ENCODE data around the gene ZBTB20.

DNA sequence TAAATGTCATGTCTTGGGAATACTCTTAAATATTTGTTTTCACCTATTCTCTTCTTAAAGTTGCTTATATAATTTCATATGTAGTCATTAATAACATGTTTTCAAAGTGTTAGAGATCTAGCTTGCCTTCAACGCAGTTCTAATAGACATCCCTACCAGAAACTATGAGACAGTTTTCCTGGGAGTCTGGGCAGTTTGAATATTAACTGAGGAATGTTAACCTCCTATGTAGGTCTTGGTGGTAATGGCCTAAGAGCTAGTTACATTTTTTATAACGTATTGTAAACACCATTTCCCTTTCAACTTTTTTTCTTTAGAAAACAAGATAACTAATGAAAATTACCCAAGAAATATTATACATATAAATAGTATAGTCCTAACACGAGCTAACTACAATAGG lies 525.1 kb downstream of the ZBTB20 start:
- TF ChIP-seq, protein P1, sequence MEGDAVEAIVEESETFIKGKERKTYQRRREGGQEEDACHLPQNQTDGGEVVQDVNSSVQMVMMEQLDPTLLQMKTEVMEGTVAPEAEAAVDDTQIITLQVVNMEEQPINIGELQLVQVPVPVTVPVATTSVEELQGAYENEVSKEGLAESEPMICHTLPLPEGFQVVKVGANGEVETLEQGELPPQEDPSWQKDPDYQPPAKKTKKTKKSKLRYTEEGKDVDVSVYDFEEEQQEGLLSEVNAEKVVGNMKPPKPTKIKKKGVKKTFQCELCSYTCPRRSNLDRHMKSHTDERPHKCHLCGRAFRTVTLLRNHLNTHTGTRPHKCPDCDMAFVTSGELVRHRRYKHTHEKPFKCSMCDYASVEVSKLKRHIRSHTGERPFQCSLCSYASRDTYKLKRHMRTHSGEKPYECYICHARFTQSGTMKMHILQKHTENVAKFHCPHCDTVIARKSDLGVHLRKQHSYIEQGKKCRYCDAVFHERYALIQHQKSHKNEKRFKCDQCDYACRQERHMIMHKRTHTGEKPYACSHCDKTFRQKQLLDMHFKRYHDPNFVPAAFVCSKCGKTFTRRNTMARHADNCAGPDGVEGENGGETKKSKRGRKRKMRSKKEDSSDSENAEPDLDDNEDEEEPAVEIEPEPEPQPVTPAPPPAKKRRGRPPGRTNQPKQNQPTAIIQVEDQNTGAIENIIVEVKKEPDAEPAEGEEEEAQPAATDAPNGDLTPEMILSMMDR (IDR thresholded peaks at IDR 0.05): no peak
- TF ChIP-seq, protein P2, sequence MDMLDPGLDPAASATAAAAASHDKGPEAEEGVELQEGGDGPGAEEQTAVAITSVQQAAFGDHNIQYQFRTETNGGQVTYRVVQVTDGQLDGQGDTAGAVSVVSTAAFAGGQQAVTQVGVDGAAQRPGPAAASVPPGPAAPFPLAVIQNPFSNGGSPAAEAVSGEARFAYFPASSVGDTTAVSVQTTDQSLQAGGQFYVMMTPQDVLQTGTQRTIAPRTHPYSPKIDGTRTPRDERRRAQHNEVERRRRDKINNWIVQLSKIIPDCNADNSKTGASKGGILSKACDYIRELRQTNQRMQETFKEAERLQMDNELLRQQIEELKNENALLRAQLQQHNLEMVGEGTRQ (IDR thresholded peaks at IDR 0.05; ENCODE audit: borderline replicate concordance, low read depth, low read length): no peak
- TF ChIP-seq FOXJ3 (CRISPR knock-in tag; IDR thresholded peaks at IDR 0.05) (no peak), GATA2 (CRISPR knock-in tag; IDR thresholded peaks at IDR 0.05) (no peak), RAD21 (IDR thresholded peaks at IDR 0.05; ENCODE audit: low read length) (no peak), JUND (IDR thresholded peaks at IDR 0.05) (no peak)
- TF ChIP-seq, protein P3, sequence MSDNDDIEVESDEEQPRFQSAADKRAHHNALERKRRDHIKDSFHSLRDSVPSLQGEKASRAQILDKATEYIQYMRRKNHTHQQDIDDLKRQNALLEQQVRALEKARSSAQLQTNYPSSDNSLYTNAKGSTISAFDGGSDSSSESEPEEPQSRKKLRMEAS (IDR thresholded peaks at IDR 0.05; ENCODE audit: low read depth): no peak

All from SK-N-SH (cell line).